Measurements from ENCODE around the gene PHC3. TPM values are rescaled to one million over a fixed set of nuclear protein-coding genes. Genes with fewer than 3 reads are reported as not detected.

The PHC3 gene
- total RNA-seq, 2 experiments from 2014 or later, result 40.6 to 89.7 TPM

DNA sequence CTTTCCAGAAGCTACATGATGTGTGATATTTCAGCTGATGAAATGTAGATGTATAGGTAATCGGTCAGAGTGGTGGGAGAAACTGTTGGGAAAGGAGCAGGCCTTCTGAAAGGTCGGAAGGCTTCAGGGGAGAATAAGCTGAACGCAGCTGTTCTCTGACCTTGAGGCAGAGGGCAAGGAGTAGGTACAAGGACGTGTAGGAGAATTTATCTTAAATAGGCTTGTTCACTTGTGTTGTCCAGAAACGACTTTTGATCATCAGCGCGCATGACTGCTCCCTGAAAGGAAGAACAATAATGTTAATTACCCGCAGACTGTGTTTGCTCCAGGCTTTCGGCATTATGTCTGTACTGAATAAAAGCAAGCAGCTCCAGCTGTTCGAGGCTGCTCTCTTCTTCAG, 104.2 kb downstream of the PHC3 start:
- no peak for TF ChIP-seq EZH2phosphoT487 (IDR thresholded peaks at IDR 0.05; ENCODE audit: borderline replicate concordance, low read depth, low read length)
- TF ChIP-seq, protein P1, sequence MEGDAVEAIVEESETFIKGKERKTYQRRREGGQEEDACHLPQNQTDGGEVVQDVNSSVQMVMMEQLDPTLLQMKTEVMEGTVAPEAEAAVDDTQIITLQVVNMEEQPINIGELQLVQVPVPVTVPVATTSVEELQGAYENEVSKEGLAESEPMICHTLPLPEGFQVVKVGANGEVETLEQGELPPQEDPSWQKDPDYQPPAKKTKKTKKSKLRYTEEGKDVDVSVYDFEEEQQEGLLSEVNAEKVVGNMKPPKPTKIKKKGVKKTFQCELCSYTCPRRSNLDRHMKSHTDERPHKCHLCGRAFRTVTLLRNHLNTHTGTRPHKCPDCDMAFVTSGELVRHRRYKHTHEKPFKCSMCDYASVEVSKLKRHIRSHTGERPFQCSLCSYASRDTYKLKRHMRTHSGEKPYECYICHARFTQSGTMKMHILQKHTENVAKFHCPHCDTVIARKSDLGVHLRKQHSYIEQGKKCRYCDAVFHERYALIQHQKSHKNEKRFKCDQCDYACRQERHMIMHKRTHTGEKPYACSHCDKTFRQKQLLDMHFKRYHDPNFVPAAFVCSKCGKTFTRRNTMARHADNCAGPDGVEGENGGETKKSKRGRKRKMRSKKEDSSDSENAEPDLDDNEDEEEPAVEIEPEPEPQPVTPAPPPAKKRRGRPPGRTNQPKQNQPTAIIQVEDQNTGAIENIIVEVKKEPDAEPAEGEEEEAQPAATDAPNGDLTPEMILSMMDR (conservative IDR thresholded peaks at IDR 0.05; ENCODE audit: low read length), result no peak
- DNase-seq (ENCODE audit: low spot score), result peak; percentile 64
- BruUV-seq (replicated peaks), result no TSS peak
- Histone ChIP-seq H3K79me2 (ENCODE audit: insufficient read depth, low read depth, low read length) (peaks cover 14% of the 10 kb centered on the region; the same call in 1 of the 2 replicates), H3K4me3 (ENCODE audit: low read depth, low read length, poor library complexity, severe bottlenecking) (peak overlapping the region; percentile 23), H4K20me1 (ENCODE audit: insufficient read depth, low read length) (no peaks in the 10 kb centered on the region), H2AFZ (ENCODE audit: low read length) (peak overlapping the region; percentile 19; the same call in 1 of the 2 replicates), H3K9me3 (ENCODE audit: low read length) (peaks cover 6% of the 10 kb centered on the region; the same call in 1 of the 2 replicates), H3K36me3 (ENCODE audit: insufficient read depth, low read length) (peaks cover 69% of the 10 kb centered on the region), H3K27ac (ENCODE audit: low read depth, low read length, poor library complexity, severe bottlenecking) (peak overlapping the region; percentile 63), H3K4me2 (ENCODE audit: low read length) (peak overlapping the region; percentile 56), H3K4me1 (ENCODE audit: insufficient read depth, low read length, poor library complexity, severe bottlenecking) (peaks cover 48% of the 10 kb centered on the region), H3K9me2 (ENCODE audit: insufficient read depth, low read length) (no peaks in the 10 kb centered on the region)
- ChIA-PET CTCF (ENCODE audit: unreplicated experiment) (no interaction called here), POLR2A (interaction anchor here (0.5 to 3.9 kb wide), 14 partner anchors 9 to 241 kb away, joined by 3 to 26 read pairs (median 4); no protein-coding TSS in a partner anchor)
- intact Hi-C loops (cut with micrococcal nuclease; ENCODE audit: unreplicated experiment), result no loop called here

DNA sequence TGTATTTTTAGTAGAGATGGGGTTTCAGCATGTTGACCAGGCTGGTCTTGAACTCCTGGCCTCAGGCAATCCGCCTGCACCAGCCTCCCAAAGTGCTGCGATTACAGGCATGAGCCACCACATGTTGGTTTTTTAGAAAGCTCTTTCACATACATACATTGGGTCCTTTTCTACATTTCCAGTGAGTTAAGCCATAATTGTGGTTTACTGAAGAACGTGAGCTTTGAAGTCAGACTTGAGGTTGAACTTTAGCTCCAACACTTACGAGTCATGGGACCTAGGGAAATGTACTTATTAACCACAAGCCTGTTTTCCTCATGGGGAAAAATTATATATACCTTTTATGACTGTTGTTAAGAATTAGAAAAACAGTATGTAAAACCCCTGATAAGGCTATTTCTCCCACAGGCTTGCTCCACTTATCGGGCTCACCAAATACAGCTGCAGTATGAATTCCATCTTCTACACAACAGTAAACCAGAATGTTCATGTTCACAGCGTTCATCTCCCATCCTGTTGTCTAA, 104.8 kb downstream of the PHC3 start:
- Histone ChIP-seq H3K79me2 (ENCODE audit: insufficient read depth, low read depth, low read length) (peaks cover 14% of the 10 kb centered on the region; the same call in 1 of the 2 replicates), H3K27ac (ENCODE audit: low read depth, low read length, poor library complexity, severe bottlenecking) (peak overlapping the region; percentile 63), H3K9me2 (ENCODE audit: insufficient read depth, low read length) (no peaks in the 10 kb centered on the region), H3K4me1 (ENCODE audit: insufficient read depth, low read length, poor library complexity, severe bottlenecking) (peaks cover 48% of the 10 kb centered on the region), H3K9me3 (ENCODE audit: low read length) (peaks cover 9% of the 10 kb centered on the region; the same call in 1 of the 2 replicates), H3K4me3 (ENCODE audit: low read depth, low read length, poor library complexity, severe bottlenecking) (peak overlapping the region; percentile 23), H3K4me2 (ENCODE audit: low read length) (peak overlapping the region; percentile 56), H2AFZ (ENCODE audit: low read length) (peak overlapping the region; percentile 19; the same call in 1 of the 2 replicates), H4K20me1 (ENCODE audit: insufficient read depth, low read length) (no peaks in the 10 kb centered on the region), H3K36me3 (ENCODE audit: insufficient read depth, low read length) (peaks cover 66% of the 10 kb centered on the region)
- DNase-seq (ENCODE audit: low spot score), result peak; percentile 27
- POLR2A ChIA-PET, result interaction anchor here (0.5 to 3.9 kb wide), 17 partner anchors 9 to 259 kb away, joined by 3 to 26 read pairs (median 4); no protein-coding TSS in a partner anchor
- CTCF ChIA-PET (ENCODE audit: unreplicated experiment), result no interaction called here
- TF ChIP-seq EZH2phosphoT487 (IDR thresholded peaks at IDR 0.05; ENCODE audit: borderline replicate concordance, low read depth, low read length), result no peak
- TF ChIP-seq, protein P1 (conservative IDR thresholded peaks at IDR 0.05; ENCODE audit: low read length), result no peak
- BruUV-seq (replicated peaks), result no TSS peak
- intact Hi-C loops (cut with micrococcal nuclease; ENCODE audit: unreplicated experiment), result no loop called here

DNA sequence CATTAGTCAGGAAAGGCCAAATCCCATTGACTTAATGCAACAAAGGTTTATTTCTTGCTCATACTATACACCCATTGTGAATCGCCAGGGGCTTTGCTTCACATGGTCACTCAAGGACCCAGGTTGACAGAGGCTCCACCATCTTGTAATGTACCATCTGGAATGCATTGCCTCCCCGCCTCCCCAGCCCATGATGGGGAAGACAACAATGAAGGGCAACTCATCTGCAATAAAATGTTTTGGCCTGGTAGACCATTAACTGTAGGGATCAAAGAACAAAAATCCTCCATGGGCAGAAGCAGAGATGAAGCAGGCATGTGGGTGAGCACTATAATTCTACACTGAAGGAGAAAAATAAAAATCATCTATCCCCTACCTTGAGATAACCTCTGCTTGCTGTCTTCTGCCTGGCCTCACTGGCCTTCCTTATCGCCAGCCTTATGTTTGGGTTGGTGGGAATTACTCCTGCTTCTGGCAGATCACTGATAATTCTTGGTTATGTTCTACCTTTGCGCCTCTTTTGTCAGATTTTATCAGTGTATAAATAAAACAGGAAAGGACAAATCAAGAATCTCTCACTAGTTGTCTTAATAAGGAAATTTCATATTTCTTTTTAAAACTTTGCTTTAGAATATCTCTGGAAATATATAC, 106.0 kb downstream of the PHC3 start:
- H4K20me1 ChIP-seq (ENCODE audit: insufficient read depth, low read length), result no peaks in the 10 kb centered on the region
- BruUV-seq (replicated peaks), result no TSS peak
- H3K9me3 ChIP-seq (ENCODE audit: low read length), result peaks cover 9% of the 10 kb centered on the region; the same call in 1 of the 2 replicates
- H3K4me2 ChIP-seq (ENCODE audit: low read length), result peak overlapping the region; percentile 14; the same call in 1 of the 2 replicates
- intact Hi-C loops (cut with micrococcal nuclease; ENCODE audit: unreplicated experiment), result no loop called here
- H3K4me1 ChIP-seq (ENCODE audit: insufficient read depth, low read length, poor library complexity, severe bottlenecking), result peaks cover 48% of the 10 kb centered on the region
- H3K9me2 ChIP-seq (ENCODE audit: insufficient read depth, low read length), result no peaks in the 10 kb centered on the region
- ChIA-PET CTCF (ENCODE audit: unreplicated experiment) (no interaction called here), POLR2A (no interaction called here)
- peaks cover 64% of the 10 kb centered on the region for H3K36me3 ChIP-seq (ENCODE audit: insufficient read depth, low read length)
- H3K4me3 ChIP-seq (ENCODE audit: low read depth, low read length, poor library complexity, severe bottlenecking), result no peak overlapping the region
- no peak overlapping the region for H2AFZ ChIP-seq (ENCODE audit: low read length)
- H3K79me2 ChIP-seq (ENCODE audit: insufficient read depth, low read depth, low read length), result peaks cover 14% of the 10 kb centered on the region; the same call in 1 of the 2 replicates
- no peak for DNase-seq (ENCODE audit: low spot score)
- peak overlapping the region; percentile 3 for H3K27ac ChIP-seq (ENCODE audit: low read depth, low read length, poor library complexity, severe bottlenecking)
- no peak for TF ChIP-seq EZH2phosphoT487 (IDR thresholded peaks at IDR 0.05; ENCODE audit: borderline replicate concordance, low read depth, low read length)
- TF ChIP-seq, protein P1 (conservative IDR thresholded peaks at IDR 0.05; ENCODE audit: low read length), result no peak

Measured in OCI-LY7 (cell line).